ENCODE results near the gene LDAF1. TPM values are rescaled to one million over a fixed set of nuclear protein-coding genes. Genes with fewer than 3 reads are reported as not detected.
"Not testable (repeated sequence)": the region's sequence is repeated elsewhere in the genome, so short reads cannot be mapped to it uniquely, and the experiment has no call there.

Gene LDAF1
- polyA plus RNA-seq, 4 donors, result 22.8 to 25.9 (median 25.3) TPM

DNA sequence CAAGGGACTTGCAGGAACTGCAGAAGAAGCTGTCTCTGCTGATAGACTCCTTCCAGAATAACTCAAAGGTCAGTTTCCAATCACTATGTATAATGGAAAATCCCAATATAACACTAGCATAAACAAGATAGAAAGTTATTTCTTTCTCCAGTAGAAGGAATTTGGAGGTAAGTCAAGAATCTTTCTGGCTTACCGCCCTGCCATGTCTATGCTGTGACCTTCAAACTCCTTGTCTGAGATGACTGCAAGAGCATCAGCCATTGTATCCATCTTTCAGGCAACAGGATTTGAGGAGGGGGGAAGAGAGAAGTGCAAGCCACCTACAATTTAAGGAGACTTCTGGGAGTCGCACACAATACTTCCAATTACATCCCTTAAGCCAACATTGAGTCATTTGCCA is 2.7 kb downstream of the LDAF1 start:
- DNase-seq (ENCODE audit: low read depth in 4 of 4, low spot score in 2 of 4), result no peak

DNA sequence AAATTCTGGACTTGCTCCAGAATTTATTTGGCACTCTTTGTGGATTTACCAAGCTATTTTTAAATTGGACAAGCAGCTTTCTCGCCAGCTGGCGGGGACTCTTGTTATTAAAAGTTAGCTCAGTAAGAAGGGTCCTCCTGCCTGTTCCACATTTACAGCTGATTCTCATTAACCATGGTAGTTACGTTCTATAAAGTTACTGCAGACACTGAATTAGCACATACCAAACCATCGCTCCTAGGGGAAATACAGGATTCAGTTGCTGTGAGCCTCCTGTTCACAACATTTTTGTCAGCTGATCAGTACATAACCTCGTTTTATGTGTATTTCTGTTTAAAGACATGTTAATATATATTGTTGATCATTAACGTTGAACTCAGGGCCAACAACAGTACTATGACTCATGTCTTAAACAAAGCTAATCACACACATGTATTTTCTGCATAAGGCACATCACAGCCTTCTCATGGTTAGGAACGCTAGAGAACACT is 4.2 kb downstream of the LDAF1 start:
- DNase-seq (ENCODE audit: low read depth in 4 of 4, low spot score in 2 of 4), result no peak

DNA sequence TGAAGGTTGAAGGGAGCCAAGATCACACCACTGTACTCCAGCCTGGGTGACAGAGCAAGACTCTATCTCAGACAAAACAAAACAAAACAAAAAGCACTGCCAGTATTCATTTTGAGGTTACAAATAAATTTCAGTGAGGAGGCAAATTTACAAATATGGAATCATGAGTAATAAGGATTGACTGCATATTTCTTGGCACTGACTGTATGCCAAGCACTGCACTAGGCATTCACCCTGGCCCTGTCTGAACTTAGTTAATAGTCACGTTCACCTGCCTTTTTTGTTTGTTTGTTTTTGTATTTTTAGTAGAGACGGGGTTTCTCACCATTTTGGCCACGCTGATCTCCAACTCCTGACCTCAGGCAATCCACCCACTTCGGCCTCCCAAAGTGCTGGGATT is 5.1 kb downstream of the LDAF1 start:
- no peak for DNase-seq (ENCODE audit: low read depth in 4 of 4, low spot score in 2 of 4)

DNA sequence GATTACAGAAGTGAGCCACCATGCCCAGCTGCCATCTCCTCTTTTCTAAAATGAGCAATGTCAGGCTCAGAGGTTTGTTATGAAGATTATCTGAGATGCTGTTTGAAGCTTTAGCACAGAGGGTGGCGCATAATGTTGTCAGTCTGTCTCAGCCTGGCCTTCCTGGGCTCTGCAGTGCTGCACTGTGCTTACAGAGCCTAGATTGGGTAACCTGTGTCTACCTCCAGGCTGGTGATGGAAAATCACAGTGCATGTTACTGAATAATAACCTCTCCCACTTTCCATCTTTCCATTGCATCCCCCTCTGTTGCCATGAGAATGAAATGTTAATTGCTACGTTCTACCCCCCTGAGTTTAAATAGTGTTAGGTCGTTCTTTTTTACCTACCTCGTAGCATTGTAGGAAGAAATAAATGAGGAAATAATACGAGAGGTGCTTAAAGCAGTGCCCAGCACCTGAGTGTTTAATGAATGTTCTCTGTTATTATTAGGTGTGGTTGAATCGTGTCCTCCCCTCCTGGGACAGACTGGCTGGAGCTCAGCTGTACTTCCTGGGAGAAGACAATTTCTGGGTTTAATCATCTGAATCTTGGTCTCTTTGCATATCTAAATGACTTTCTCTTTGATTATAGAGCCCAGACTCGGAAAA is 6.2 kb downstream of the LDAF1 start:
- DNase-seq (ENCODE audit: low read depth in 4 of 4, low spot score in 2 of 4), result no peak

DNA sequence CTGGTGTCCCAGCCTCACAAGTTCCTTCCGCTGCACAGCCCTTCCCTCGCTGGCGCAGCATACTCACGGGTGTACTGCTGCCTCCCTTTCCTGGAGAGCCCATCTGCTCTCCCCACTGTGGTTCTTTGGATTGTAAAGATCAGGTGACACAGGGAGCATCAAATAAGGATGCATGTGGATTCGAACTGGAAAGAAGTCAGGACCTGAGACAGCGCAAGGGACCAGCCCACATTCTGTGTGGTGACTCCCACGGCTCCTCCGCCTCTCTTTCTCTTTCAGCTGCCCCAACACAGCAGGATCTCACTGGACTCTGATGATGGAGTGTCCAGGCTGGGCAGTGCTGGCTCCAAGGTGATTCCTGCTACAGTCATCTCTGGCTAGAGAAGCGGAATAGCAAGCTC is 8.1 kb downstream of the LDAF1 start:
- no peak for DNase-seq (ENCODE audit: low read depth in 4 of 4, low spot score in 2 of 4)

DNA sequence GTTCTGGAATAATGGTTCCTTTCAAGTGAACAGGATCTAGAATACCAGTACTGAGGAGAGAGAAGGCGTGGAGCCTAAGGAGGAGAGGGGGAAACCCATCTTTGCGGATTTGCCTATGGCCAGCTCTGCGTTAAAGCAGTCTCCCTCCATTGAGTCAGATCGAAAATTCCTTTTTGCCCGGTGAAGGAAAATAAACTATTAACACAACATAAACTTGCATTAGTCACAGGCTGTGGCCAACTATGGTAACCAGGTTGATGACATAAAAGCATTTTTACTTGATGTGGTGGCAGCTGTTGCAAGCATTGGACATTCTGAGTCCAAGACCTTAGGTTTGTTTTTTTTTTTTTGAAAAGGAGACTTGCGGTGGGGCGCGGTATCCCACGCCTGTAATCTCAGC is 8.9 kb downstream of the LDAF1 start:
- no peak for DNase-seq (ENCODE audit: low read depth in 4 of 4, low spot score in 2 of 4)

DNA sequence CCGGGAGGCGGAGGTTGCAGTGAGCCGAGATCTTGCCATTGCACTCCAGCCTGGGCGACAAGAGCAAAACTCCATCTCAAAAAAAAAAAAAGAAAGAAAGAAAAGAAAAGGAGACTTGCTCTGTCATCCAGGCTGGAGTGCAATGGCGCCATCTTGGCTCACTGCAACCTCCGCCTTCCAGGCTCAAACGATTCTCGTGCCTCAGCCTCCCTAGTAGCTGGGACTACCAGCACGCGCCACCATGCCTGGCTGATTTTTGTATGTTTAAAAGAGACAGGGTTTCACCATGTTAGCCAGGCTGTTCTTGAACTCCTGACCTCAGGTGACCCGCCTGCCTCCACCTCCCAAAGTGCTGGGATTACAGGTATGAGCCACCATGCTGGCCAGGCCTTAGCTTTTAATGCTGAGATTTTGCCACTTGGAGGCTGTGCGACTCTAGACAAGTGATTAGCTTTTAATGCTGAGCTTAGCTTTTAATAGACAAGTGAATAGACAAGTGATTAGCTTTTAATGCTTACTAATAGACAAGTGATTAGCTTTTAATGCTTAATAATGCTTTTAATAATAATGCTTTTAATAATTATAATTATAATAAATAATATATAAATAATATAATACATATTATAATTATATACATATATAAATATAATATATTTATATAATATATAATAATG is 9.6 kb downstream of the LDAF1 start:
- DNase-seq (ENCODE audit: low read depth in 4 of 4, low spot score in 2 of 4), result no peak

DNA sequence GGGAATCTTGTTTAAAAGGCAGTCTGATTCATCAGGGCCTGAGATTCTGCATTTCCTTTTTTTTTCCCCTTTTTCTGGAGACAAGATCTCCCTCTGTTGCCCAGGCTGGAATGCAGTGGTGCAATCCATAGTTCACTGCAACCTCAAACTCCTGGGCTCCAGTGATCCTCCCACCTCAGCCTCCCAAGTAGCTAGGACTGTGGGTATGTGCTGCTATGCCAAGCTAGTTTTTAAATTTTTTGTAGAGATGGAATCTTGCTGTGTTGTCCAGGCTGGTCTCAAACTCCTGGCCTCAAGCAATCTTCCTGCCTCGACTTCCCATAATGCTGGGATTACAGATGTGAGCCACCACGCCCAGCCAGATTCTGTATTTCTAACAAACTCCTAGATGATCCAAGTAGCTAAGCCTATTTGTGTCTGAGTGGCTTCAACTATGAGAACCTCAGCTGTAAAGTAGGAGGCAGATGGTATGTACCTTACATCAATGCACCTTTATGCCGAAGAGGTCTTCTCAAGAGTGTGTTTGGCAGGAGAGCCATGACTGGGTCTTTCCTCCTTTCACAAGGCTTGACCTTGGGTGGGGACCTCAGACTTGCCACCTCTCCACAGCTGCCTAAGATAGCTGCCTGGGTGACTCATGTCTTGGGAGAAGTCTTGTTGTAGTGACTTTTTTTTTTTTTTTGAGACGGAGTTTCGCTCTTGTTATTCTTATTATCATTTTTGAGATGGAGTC is 10.9 kb downstream of the LDAF1 start:
- DNase-seq (ENCODE audit: low read depth in 4 of 4, low spot score in 2 of 4), result no peak

DNA sequence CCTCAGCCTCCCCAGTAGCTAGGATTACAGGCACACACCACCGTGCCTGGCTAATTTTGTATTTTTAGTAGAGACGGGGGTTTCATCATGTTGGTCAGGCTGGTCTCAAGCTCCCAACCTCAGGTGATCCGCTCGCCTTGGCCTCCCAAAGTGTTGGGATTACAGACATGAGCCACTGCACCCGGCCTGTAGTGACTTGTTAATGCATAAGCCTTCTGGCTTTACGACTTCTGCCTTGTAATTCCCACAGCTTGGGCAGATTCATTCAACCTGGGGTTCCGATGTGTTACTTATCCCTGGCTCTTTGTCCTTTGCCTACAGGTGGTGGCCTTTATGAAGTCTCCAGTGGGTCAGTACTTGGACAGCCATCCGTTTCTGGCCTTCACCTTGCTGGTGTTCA is 11.6 kb downstream of the LDAF1 start:
- not testable (repeated sequence) for DNase-seq (ENCODE audit: low read depth in 4 of 4, low spot score in 2 of 4)

DNA sequence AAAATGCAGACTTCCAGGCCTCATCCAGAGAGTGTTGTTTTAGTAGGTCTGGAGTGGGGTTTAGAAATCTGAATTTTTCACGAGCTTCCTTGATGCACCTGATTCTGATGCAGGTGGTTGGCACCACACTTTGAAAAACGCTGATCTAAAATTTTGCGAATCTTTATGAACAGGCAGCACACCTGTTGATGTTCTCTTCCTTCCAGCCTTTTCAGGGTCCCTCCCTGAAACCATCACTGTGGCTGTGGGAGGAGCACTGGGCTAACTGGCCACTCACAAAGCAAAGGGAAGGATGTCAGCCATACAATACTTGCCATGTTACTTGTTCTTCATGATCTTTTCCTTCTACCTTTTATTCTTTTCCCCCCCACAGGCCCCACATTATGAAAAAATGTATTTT is 14.2 kb downstream of the LDAF1 start:
- no peak for DNase-seq (ENCODE audit: low read depth in 4 of 4, low spot score in 2 of 4)

DNA sequence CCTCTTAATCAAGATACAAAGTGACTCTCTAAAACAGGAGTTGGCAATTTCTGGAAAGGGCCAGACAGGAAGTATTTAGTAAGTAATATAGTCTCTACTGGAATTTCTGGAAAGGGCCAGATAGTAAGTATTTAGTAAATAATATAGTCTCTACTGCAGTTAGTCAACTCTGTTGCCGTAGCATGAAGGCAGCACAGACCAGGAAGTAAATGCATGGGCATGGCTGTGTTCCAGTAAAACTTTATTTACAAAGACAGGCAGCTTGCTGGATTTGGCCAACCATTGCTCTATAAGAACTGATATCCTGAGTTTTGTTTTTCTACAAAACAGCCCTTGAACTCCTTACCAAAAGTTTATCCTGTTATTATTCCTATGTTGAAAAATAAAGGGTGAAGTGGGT is 16.9 kb downstream of the LDAF1 start:
- DNase-seq (ENCODE audit: low read depth in 4 of 4, low spot score in 2 of 4), result no peak

DNA sequence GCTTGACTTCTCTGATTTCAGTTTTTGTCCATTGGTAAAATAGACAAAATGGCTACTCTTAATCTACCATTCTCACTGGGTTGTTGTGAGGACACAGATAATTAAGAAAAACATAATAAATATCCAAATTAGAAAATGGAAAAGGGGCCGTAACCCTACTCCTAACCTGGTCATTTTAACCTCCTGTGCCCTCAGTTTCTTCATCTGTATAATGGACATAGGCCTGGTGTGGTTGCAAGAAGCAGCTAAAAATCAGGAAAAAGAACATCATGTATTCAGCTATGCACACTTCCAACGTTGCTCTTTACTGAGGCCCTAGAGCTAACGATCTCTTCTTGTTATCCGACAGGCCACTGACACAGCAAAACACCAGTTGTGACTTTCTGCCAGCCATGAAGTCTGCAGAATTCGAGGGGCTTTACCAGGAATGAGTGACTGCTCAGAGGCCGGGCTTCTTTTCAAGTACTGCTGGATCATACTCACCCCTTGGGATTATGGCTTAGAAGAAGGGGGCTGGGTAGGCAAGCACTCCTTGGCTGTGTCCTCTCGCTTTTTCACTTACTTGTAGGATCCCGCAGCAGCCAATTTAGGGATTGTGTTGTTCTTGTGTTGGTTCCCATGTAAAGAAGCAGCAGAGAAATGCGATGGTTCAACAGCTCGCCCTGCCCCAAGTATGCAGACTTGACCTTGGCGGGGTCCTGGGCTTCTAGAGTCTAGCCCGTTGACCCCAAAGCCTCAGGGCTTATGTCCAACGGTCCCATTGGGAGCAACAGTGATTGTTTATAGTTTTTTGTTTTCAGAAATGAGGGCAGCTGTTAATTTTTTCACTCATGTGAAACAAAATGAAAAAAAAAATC is 20.9 kb downstream of the LDAF1 start:
- DNase-seq (ENCODE audit: low read depth in 4 of 4, low spot score in 2 of 4), result no peak

DNA sequence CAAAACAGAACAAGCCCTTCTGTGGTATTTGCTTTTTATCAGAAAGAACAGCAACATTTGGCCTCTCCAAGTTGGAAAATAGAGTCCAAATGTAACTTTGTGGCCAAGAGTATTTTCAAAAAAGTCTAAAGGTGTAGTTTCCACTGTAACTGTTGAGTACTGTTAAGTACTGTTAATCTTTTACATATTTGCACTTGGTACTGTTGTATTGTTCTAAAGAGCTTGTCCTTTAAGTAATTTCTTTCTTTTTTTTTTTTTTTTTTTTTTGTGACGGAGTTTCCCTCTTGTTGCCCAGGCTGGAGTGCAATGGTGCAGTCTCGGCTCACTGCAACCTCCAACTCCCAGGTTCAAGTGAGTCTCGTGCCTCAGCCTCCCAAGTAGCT is 21.5 kb downstream of the LDAF1 start:
- DNase-seq (ENCODE audit: low read depth in 4 of 4, low spot score in 2 of 4), result no peak

DNA sequence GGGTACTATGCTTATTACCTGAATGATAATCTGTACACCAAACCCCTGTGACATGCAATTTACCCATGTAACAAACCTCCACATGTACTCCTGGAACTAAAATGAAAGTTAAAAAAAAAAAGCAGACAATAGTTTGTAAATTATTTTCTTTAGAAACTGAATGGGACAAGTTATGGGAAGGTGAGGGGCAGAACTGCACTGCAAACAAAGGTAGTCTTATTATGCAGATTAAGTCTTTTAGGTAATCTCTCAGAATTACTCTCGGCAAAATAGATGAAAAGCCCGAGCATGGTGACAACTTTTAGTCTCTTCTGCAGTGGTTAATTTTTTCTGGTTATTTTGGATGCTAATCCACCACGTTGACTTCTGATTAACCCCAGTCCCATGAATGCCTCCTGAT is 25.5 kb downstream of the LDAF1 start:
- DNase-seq (ENCODE audit: low read depth in 4 of 4, low spot score in 2 of 4), result no peak

DNA sequence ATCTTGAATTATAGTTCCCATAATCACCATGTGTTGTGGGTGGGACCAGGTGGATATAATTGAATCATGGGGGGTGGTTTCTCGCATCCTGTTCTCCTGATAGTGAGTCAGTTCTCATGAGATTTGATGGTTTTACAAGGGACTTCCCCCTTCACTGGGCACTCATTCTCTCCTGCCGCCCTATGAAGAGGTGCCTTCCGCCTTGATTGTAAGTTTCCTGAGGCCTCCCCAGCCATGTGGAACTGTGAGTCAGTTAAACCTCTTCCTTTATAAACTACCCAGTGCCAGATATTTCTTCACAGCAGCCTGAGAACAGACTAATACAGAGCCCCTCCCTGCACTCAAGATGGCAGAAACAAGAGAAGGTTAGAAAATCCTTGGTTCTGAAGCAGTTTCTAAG is 26.4 kb downstream of the LDAF1 start:
- DNase-seq (ENCODE audit: low read depth in 4 of 4, low spot score in 2 of 4), result no peak

DNA sequence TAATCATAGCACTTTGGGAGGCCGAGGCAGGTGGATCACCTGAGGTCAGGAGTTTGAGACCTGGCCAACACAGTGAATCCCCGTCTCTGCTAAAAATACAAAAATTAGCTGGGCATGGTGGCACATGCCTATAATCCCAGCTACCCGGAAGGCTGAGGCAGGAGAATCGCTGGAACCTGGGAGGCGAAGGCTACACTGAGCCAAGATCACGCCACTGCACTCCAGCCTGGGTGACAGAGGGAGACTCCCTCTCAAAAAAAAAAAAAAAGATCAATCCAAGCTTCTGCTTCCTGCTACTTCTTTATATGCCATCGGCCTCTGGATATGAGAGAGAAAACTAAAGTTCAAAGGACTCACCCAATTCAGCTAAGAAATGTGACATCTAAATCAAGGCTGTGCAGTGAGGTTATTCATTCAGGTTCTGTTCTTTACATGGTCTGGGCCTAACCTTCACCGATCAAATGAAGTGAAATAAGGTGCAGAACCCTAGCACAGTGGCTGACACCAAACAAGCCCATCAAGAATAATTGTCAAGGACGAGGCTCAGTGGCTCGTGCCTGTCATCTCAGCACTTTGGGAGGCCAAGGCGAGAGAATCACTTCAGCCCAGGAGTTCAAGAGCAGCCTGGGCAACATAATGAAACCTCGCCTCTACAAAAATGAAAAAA is 27.3 kb downstream of the LDAF1 start:
- DNase-seq (ENCODE audit: low read depth in 4 of 4, low spot score in 2 of 4), result no peak

DNA sequence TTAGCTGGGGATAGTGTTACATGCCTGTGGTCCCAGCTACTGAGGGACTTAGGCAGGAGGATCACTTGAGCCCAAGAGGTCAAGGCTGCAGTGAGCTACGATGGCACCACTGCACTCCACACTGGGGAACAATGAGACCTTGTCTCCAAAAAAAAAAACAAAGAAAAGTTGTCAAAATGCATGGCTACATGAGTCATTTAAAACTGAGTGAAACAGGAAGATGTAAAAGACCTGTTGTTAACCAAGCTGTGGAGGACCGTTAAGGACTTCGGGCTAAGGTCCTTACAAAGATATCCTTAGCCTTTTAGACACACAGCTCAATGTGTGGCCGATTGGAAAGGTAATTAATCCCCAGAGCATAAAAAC is 27.8 kb downstream of the LDAF1 start:
- DNase-seq (ENCODE audit: low read depth in 4 of 4, low spot score in 2 of 4), result no peak

DNA sequence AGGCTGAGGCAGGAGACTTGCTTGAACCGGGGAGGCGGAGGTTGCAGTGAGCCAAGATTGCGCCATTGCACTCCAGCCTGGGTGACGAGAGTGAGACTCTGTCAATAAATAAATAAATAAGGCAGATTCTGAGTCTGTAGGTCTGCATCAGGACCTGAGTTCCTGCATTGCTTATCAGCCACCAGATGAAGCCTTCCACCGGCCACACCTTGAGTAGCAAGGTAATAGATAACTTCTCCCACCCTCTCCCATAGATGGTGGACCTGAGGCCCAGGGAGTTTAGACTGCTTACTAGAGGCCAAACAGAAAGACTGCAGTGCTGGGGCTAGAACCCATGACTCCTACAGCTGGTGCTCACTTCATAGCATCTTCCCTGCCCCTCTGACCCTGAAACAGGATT is 30.8 kb downstream of the LDAF1 start:
- DNase-seq (ENCODE audit: low read depth in 4 of 4, low spot score in 2 of 4), result no peak

DNA sequence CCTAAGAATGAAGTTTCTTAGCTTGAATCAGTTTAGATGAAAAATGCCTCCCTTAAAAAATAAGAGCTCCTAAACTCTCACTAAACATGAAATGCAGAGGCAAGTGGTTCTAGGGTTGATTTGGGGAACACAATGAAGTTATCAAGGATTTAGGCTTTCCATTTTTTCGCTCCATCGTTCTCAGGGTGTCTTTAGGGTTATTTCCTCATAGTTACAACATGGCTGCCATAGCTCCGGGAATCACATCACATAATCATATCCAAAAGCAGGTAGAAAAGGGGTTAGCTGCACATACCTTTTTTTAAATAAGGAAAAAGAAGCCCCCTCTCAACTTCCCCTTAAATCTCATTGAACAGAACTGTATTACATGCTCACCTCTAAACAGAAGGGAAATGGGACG is 31.5 kb downstream of the LDAF1 start:
- DNase-seq (ENCODE audit: low read depth in 4 of 4, low spot score in 2 of 4), result no peak

DNA sequence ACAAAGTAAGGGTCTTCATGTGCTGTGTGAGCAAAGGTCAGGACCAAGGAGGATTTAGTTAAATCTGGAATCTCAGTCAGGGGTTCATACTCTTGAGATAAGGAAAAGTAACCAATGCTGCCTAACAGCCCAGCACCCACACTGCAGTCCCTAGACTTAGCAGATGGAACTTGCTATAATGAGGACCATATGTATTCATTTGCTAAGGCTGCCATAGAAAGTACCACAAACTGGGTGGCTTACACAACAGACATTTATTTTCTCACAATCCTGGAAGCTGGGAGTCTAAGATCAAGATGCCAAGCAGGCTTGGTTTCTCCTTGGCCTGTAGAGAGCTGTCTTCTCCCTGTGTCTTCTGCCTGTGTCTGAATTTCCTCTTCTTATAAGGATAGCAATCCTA is 32.1 kb downstream of the LDAF1 start:
- DNase-seq (ENCODE audit: low read depth in 4 of 4, low spot score in 2 of 4), result no peak

DNA sequence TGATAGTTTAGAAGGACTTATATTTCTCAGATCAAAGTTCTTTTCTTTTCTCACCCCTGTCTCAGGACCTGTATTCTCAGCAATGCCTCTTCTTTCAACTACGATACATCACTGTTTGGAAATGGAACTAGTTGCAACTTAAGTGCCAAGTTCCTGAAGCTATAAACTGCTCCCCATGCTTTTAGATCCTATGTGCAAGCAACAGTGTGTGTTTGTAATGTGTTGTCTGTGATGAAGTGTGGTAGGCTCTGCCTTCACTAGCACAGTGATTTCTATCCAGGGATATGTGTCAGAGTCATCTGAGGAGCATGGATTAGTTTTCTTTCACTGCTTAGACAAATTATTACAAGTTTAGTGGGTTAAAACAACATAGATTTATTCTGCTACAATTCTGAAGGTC is 34.5 kb downstream of the LDAF1 start:
- no peak for DNase-seq (ENCODE audit: low read depth in 4 of 4, low spot score in 2 of 4)

All from left renal cortex interstitium (tissue), 4 donors.